B cell (primary cell): ENCODE data around the gene CFAP221.

Source experiments
- EZH2 ChIP-seq: IDR thresholded peaks from 2 replicates; pipeline ENCODE4 v1.6.1; 2012; ENCODE audit warnings: borderline replicate concordance, low read depth, mild to moderate bottlenecking, moderate library complexity, low read length; ENCODE audit not compliant: insufficient read depth, poor library complexity, severe bottlenecking
- TF ChIP-seq, protein P1 (sequence below): fragments of 200-600 bp; IDR thresholded peaks from one replicate; pipeline ENCODE4 v1.8.0; 2022; ENCODE audit warnings: antibody characterized with exemption, mild to moderate bottlenecking

DNA sequence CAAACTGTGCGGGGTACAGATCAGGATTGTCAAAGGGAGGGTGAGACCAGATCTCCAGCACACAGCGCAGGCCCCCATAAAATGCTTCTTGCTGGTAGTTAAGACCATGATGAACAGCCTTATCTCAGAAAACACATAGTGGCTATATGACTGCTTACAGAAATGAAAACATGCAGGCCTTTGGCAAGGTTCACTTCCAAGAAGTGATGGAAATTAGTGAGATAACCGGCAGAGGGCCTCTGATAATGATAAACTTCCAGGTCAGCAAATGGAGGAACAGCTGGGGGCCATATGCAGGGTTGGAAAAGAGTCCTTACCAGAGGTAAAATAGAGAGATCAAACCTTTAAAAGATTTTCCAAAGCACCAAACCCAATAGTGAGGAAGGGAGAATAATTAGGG, 46.6 kb downstream of the CFAP221 start:
- TF ChIP-seq, protein P1, sequence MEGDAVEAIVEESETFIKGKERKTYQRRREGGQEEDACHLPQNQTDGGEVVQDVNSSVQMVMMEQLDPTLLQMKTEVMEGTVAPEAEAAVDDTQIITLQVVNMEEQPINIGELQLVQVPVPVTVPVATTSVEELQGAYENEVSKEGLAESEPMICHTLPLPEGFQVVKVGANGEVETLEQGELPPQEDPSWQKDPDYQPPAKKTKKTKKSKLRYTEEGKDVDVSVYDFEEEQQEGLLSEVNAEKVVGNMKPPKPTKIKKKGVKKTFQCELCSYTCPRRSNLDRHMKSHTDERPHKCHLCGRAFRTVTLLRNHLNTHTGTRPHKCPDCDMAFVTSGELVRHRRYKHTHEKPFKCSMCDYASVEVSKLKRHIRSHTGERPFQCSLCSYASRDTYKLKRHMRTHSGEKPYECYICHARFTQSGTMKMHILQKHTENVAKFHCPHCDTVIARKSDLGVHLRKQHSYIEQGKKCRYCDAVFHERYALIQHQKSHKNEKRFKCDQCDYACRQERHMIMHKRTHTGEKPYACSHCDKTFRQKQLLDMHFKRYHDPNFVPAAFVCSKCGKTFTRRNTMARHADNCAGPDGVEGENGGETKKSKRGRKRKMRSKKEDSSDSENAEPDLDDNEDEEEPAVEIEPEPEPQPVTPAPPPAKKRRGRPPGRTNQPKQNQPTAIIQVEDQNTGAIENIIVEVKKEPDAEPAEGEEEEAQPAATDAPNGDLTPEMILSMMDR: no peak
- TF ChIP-seq EZH2: no peak
